AG04449 (cell line): ENCODE data around the gene COQ7.

ENCODE experiments used
- CTCF ChIA-PET: fragments of 350-600 bp; formaldehyde crosslinking; extraction: SDS; loops from one replicate; lab custom pipeline; 2021; ENCODE audit warnings: antibody characterized with exemption; lab: Yijun Ruan, JAX
- POLR2A ChIA-PET: fragments of 400-600, 350-600 bp; formaldehyde crosslinking; extraction: SDS; loops from one replicate; lab custom pipeline; 2020; ENCODE audit warnings: antibody characterized with exemption, inconsistent platforms; lab: Yijun Ruan, JAX
- DNase-seq: peaks from one replicate; pipeline ENCODE4 v3.0.0-alpha.2; 2010; ENCODE audit warnings: low read depth, low spot score
- H3K4me3 ChIP-seq: 2 replicates; pipeline ENCODE4 v1.5.1; 2011; ENCODE audit warnings: low read depth, mild to moderate bottlenecking, control low read depth, low read length
- TF ChIP-seq, protein P1 (sequence below): IDR thresholded peaks from one replicate; pipeline ENCODE4 v1.5.1; 2011; ENCODE audit warnings: mild to moderate bottlenecking, moderate library complexity, low read length, control low read depth, inconsistent platforms; ENCODE audit not compliant: insufficient read depth; ENCODE audit errors: missing control alignments

Gene COQ7

DNA sequence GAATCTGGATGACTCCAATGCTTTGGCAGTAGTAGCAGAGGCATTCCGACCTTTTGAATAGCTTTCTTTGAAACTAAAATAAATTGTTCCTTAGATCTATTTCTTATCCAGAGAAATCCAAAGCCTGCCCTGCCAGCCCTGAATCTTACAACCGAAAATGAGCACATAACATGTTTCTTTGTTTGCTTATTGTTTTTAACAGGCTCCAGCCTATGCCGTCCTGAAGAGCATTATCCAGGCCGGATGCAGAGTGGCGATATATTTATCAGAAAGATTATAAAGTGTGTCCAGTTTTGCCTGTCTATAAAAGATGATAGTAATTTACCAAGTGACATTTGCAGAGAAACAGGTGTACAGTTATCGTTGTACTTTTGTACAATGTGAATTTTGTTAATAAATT is 10.5 kb downstream of the COQ7 start:
- H3K4me3 ChIP-seq = no peak overlapping the region
- no peak for DNase-seq
- TF ChIP-seq, protein P1, sequence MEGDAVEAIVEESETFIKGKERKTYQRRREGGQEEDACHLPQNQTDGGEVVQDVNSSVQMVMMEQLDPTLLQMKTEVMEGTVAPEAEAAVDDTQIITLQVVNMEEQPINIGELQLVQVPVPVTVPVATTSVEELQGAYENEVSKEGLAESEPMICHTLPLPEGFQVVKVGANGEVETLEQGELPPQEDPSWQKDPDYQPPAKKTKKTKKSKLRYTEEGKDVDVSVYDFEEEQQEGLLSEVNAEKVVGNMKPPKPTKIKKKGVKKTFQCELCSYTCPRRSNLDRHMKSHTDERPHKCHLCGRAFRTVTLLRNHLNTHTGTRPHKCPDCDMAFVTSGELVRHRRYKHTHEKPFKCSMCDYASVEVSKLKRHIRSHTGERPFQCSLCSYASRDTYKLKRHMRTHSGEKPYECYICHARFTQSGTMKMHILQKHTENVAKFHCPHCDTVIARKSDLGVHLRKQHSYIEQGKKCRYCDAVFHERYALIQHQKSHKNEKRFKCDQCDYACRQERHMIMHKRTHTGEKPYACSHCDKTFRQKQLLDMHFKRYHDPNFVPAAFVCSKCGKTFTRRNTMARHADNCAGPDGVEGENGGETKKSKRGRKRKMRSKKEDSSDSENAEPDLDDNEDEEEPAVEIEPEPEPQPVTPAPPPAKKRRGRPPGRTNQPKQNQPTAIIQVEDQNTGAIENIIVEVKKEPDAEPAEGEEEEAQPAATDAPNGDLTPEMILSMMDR = no peak
- ChIA-PET CTCF (interaction anchor here (1.0 to 2.9 kb wide), 7 partner anchors 8 to 298 kb away, joined by 3 to 24 read pairs (median 4); no protein-coding TSS in a partner anchor), POLR2A (no interaction called here)

DNA sequence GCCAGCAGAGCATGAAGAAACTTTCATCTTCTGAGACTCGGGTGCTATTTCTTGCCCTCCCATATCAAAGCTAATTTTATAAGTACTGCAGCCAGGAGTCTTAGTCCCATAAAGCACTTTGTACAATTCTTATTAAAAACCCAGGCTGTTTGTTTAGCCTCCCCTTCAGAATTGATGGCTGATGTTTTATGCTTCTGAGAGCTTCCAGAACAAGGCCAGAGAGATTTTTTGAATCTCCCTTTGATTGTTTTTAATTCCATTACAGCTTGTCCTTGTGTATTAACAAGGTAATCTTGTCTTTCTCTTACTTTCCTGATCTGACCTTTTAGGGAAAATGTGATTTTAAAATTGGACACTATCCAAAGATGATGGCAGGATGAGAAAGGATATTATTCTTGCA is 16.3 kb downstream of the COQ7 start:
- TF ChIP-seq, protein P1 = no peak
- CTCF ChIA-PET = interaction anchor here (1.4 to 9.6 kb wide), 5 partner anchors 9 to 419 kb away, joined by 4 to 161 read pairs (median 88); no protein-coding TSS in a partner anchor
- POLR2A ChIA-PET = no interaction called here

DNA sequence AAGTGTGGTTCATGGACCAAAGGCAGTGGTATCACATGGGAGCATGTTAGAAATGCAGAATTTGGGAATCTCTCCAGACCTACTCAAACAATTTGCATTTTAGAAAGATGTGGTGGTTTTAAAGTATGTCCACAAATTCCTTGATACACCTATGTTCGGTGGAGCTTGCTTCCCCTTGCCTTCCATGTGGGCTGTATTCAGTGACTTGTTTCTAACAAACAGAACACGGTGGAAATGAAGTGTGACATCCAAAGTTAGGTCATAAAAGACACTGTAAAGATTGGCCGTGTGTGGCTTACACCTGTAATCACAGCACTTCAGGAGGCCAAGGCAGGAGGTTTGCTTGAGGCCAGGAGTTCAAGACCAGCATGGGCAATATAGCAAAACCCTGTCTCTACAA is 16.7 kb downstream of the COQ7 start:
- POLR2A ChIA-PET = no interaction called here
- CTCF ChIA-PET = interaction anchor here (1.4 to 9.6 kb wide), 7 partner anchors 10 to 418 kb away, joined by 4 to 161 read pairs (median 37); partner anchors contain the start of gene TMC7
- H3K4me3 ChIP-seq = no peak overlapping the region
- DNase-seq = no peak
- TF ChIP-seq, protein P1 = no peak

More for the DNA sequence above, 16.3 kb downstream of the COQ7 start:
- no peak for DNase-seq
- no peak overlapping the region for H3K4me3 ChIP-seq

DNA sequence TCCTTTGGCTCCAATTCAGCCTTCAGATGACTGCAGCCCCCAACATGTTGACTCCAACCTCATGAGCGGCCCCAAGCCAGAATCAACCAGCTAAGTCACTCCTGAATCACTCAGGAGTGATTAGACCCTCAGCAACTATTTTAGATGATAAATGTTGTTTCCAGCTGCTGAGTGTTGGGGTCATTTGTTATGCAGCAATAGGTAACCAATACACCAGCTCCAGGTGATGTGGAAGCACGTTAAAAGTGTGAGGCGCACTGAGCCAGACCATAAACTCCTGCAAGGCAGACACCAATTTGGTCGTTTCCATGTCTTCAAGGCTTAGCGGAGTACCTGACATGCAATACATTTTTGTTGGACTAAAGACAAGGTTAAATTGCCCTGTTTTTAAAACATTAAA is 17.5 kb downstream of the COQ7 start:
- no peak overlapping the region for H3K4me3 ChIP-seq
- TF ChIP-seq, protein P1 = no peak
- POLR2A ChIA-PET = no interaction called here
- no peak for DNase-seq
- CTCF ChIA-PET = interaction anchor here (1.2 to 9.6 kb wide), 18 partner anchors 8 to 417 kb away, joined by 3 to 161 read pairs (median 24); partner anchors contain the start of genes COQ7, ITPRIPL2 and TMC7

DNA sequence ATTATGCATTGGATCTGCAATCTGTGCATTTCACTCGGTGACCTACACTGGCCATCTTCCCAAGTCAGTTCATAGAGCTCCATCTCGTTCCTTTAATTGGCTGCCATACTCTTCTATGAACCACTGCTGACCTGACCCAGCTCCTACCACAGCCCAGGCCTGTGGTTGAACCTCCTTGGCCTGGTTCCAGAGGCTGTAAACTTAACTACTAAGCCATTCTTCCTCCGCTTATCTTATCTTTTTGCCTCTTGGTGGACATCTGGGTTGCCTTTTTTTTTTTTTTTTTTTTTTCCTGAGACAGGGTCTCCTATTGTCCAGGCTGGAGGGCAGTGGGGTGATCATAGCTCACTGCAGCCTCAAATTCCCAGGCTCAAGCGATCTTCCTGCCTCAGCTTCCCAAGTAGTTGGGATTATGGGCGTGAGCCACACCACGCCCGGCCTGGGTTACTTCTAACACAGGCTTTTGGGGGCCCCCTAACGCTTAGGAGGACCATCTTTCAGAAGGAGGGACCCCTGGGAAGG is 18.3 kb downstream of the COQ7 start:
- TF ChIP-seq, protein P1 = no peak
- ChIA-PET CTCF (interaction anchor here (0.6 to 9.6 kb wide), 49 partner anchors 9 to 430 kb away, joined by 3 to 161 read pairs (median 5); partner anchors contain the start of genes COQ7, ITPRIPL2 and TMC7), POLR2A (interaction anchor here (0.9 kb wide), 1 partner anchor 34 kb away, joined by 3 read pairs; no protein-coding TSS in a partner anchor)
- H3K4me3 ChIP-seq = no peak overlapping the region
- no peak for DNase-seq
